A549 (cell line): ENCODE data around the gene RAB11FIP4. TPM values are rescaled to one million over a fixed set of nuclear protein-coding genes. Genes with fewer than 3 reads are reported as not detected.

Experiments used
- ATAC-seq, 2 experiments: fragments of 200-7000 bp in 1 of 2; fragments of >200 bp in 1 of 2; cut with Nextera tagmentation in 1 of 2; cut with Tn5 transposase in 1 of 2; 3 replicates each; pipeline versions ENCODE4 v1.8.0 to v1.9.1; 2018 to 2020; ENCODE audit warnings: mild to moderate bottlenecking in 1 of 2, moderate library complexity in 1 of 2
- CTCF ChIA-PET: fragments of 300-600 bp; sonication (Branson Sonifier 250); formaldehyde crosslinking; extraction: SDS; loops from one replicate; lab custom pipeline; 2021; ENCODE audit warnings: antibody characterized with exemption, inconsistent platforms; lab: Yijun Ruan, JAX
- POLR2A ChIA-PET: fragments of 350-600 bp; formaldehyde crosslinking; extraction: SDS; loops from one replicate; lab custom pipeline; 2021; ENCODE audit warnings: antibody characterized with exemption, inconsistent platforms; lab: Yijun Ruan, JAX
- DNase-seq, 2 experiments: peaks; one replicate each; pipeline versions ENCODE4 v3.0.0 to v3.0.0-alpha.2; 2011 to 2016; ENCODE audit warnings: low read depth in 1 of 2, low spot score in 1 of 2
- FAIRE-seq: peaks from 2 replicates; lab custom pipeline; 2011; peaks lifted over from hg19 to GRCh38; lab: Jason Lieb, UNC
- H3K27ac ChIP-seq, 2 experiments: fragments of >200 bp; sonication (Bioruptor Twin); formaldehyde crosslinking; 3 replicates each; pipeline ENCODE4 v1.5.1; 2016 to 2017
- H3K4me1 ChIP-seq: fragments of >200 bp; sonication (Bioruptor Twin); formaldehyde crosslinking; 3 replicates; pipeline ENCODE4 v1.6.1; 2016
- H3K4me2 ChIP-seq: fragments of >200 bp; sonication (Bioruptor Twin); formaldehyde crosslinking; 3 replicates; pipeline ENCODE4 v1.6.1; 2016
- H3K4me3 ChIP-seq: fragments of >200 bp; sonication (Bioruptor Twin); formaldehyde crosslinking; 3 replicates; pipeline ENCODE4 v1.5.1; 2016
- H3K9me3 ChIP-seq: fragments of >200 bp; sonication (Bioruptor Twin); formaldehyde crosslinking; 3 replicates; pipeline ENCODE4 v1.6.1; 2016
- BHLHE40 ChIP-seq: IDR thresholded peaks from 2 replicates; pipeline ENCODE4 v1.6.1; 2012; ENCODE audit warnings: low read depth, low read length, inconsistent platforms
- CEBPB ChIP-seq, 2 experiments: fragments of >200 bp in 1 of 2; sonication (Bioruptor Twin) in 1 of 2; formaldehyde crosslinking in 1 of 2; IDR thresholded peaks; 2 replicates each; pipeline ENCODE4 v1.6.1; 2012 to 2016
- CHD4 ChIP-seq: fragments of 200-600 bp; sonication (generic); IDR thresholded peaks from 2 replicates; pipeline ENCODE4 v1.6.1; 2016; ENCODE audit warnings: antibody characterized with exemption, mild to moderate bottlenecking, borderline replicate concordance
- CTCF ChIP-seq: fragments of >200 bp; sonication (Bioruptor Twin); formaldehyde crosslinking; IDR thresholded peaks from 3 replicates; pipeline ENCODE4 v1.5.1; 2016
- E2F6 ChIP-seq: IDR thresholded peaks from 2 replicates; pipeline ENCODE4 v1.6.1; 2012; ENCODE audit warnings: low read depth, borderline replicate concordance
- EHMT2 ChIP-seq: fragments of 200-600 bp; sonication (generic); IDR thresholded peaks from 2 replicates; pipeline ENCODE4 v1.6.1; 2016; ENCODE audit warnings: antibody characterized with exemption, low read depth, mild to moderate bottlenecking, moderate library complexity
- FOSL2 ChIP-seq, 2 experiments: fragments of 450-650 bp in 1 of 2; fragments of >200 bp in 1 of 2; sonication (Bioruptor Twin) in 1 of 2; formaldehyde crosslinking; IDR thresholded peaks; 2 replicates each; pipeline versions ENCODE4 v1.5.0 to v1.6.1; 2016 to 2020; ENCODE audit warnings: mild to moderate bottlenecking in 1 of 2, moderate library complexity in 1 of 2
- FOXS1 ChIP-seq: fragments of 250-450 bp; sonication (Bioruptor Pico); IDR thresholded peaks from 2 replicates; pipeline ENCODE4 v1.5.0; 2020; ENCODE audit warnings: mild to moderate bottlenecking, moderate library complexity
- HEYL ChIP-seq: fragments of 250-450 bp; sonication (Bioruptor Pico); IDR thresholded peaks from 2 replicates; pipeline ENCODE4 v1.8.0; 2021; ENCODE audit warnings: mild to moderate bottlenecking, moderate library complexity
- HOXA7 ChIP-seq: fragments of 250-450 bp; sonication (Bioruptor Pico); IDR thresholded peaks from 2 replicates; pipeline ENCODE4 v1.5.0; 2020; ENCODE audit warnings: mild to moderate bottlenecking, moderate library complexity
- HOXB13 ChIP-seq: fragments of 250-450 bp; sonication (Bioruptor Pico); IDR thresholded peaks from 2 replicates; pipeline ENCODE4 v1.5.0; 2020; ENCODE audit warnings: low read depth, mild to moderate bottlenecking, moderate library complexity
- JUNB ChIP-seq: fragments of >200 bp; sonication (Bioruptor Twin); formaldehyde crosslinking; IDR thresholded peaks from 2 replicates; pipeline ENCODE4 v1.6.1; 2016
- KDM1A ChIP-seq: fragments of 200-600 bp; sonication (generic); IDR thresholded peaks from 2 replicates; pipeline ENCODE4 v1.6.1; 2016; ENCODE audit warnings: low read depth, mild to moderate bottlenecking
- KDM5A ChIP-seq: fragments of 200-600 bp; sonication (generic); IDR thresholded peaks from 2 replicates; pipeline ENCODE4 v1.6.1; 2016; ENCODE audit warnings: antibody characterized with exemption, mild to moderate bottlenecking
- MAFK ChIP-seq: fragments of 450-650 bp; IDR thresholded peaks from 2 replicates; pipeline ENCODE4 v1.6.1; 2014; ENCODE audit not compliant: partially characterized antibody
- MAZ ChIP-seq: fragments of 150-350 bp; IDR thresholded peaks from 2 replicates; pipeline ENCODE4 v1.6.1; 2014; ENCODE audit warnings: antibody characterized with exemption, low read depth, low read length, borderline replicate concordance
- NR3C1 ChIP-seq: fragments of >200 bp; sonication (Bioruptor Twin); formaldehyde crosslinking; IDR thresholded peaks from 3 replicates; pipeline ENCODE4 v1.6.1; 2017
- PHF8 ChIP-seq: fragments of 200-600 bp; sonication (generic); IDR thresholded peaks from 2 replicates; pipeline ENCODE4 v1.6.1; 2016; ENCODE audit warnings: low read depth, mild to moderate bottlenecking, antibody characterized with exemption, moderate library complexity, borderline replicate concordance
- POLR2AphosphoS2 ChIP-seq: conservative IDR thresholded peaks from 2 replicates; pipeline ENCODE4 v1.6.1; 2012; ENCODE audit warnings: low read length, improper control_type of control experiment, inconsistent platforms
- RAD21 ChIP-seq, 2 experiments: fragments of >200 bp in 1 of 2; sonication (Bioruptor Twin) in 1 of 2; formaldehyde crosslinking in 1 of 2; IDR thresholded peaks in 1 of 2; conservative IDR thresholded peaks in 1 of 2; 2 replicates in 1 of 2; 3 replicates in 1 of 2; pipeline ENCODE4 v1.6.1; 2012 to 2018; ENCODE audit warnings: inconsistent platforms in 1 of 2
- RARB ChIP-seq: fragments of 250-450 bp; sonication (Bioruptor Pico); IDR thresholded peaks from 2 replicates; pipeline ENCODE4 v1.8.0; 2021; ENCODE audit warnings: mild to moderate bottlenecking, moderate library complexity
- RFX5 ChIP-seq: fragments of 450-650 bp; IDR thresholded peaks from 2 replicates; pipeline ENCODE4 v1.7.1; 2014; ENCODE audit warnings: antibody characterized with exemption, mild to moderate bottlenecking, moderate library complexity
- RNF2 ChIP-seq: fragments of 200-600 bp; sonication (generic); IDR thresholded peaks from 2 replicates; pipeline ENCODE4 v1.6.1; 2016; ENCODE audit warnings: low read depth, mild to moderate bottlenecking, antibody characterized with exemption, moderate library complexity, borderline replicate concordance
- SMC3 ChIP-seq: fragments of >200 bp; sonication (Bioruptor Twin); formaldehyde crosslinking; IDR thresholded peaks from 3 replicates; pipeline ENCODE4 v1.6.1; 2018; ENCODE audit warnings: inconsistent platforms
- SREBF2 ChIP-seq: fragments of 450-650 bp; IDR thresholded peaks from 2 replicates; pipeline ENCODE4 v1.6.1; 2014; ENCODE audit warnings: mild to moderate bottlenecking, moderate library complexity
- USF2 ChIP-seq: fragments of 450-650 bp; IDR thresholded peaks from 2 replicates; pipeline ENCODE4 v1.6.1; 2014; ENCODE audit warnings: antibody characterized with exemption
- ZC3H11A ChIP-seq: fragments of 450-650 bp; IDR thresholded peaks from 2 replicates; pipeline ENCODE4 v1.6.1; 2014; ENCODE audit warnings: antibody characterized with exemption, mild to moderate bottlenecking
- ZFP36 ChIP-seq: fragments of 450-650 bp; IDR thresholded peaks from 2 replicates; pipeline ENCODE4 v1.6.1; 2014; ENCODE audit warnings: borderline replicate concordance; ENCODE audit not compliant: partially characterized antibody
- ZNF302 ChIP-seq: fragments of 250-450 bp; sonication (Bioruptor Pico); IDR thresholded peaks from 2 replicates; pipeline ENCODE4 v1.9.0; 2021; ENCODE audit warnings: inconsistent platforms, mild to moderate bottlenecking, moderate library complexity
- ZSCAN20 ChIP-seq: fragments of 250-450 bp; sonication (Bioruptor Pico); IDR thresholded peaks from 2 replicates; pipeline ENCODE4 v1.8.0; 2022; ENCODE audit warnings: mild to moderate bottlenecking, moderate library complexity
- WGBS: methylation state at CpG from one replicate; pipeline ENCODE4 v1.1.6; 2017; ENCODE audit errors: missing lambda C conversion rate; 5-methylcytosine and 5-hydroxymethylcytosine counted together
- polyA plus RNA-seq, 4 experiments: library from polyadenylated mRNA; depleted of rRNA in 3 of 4; stranded (reverse); fragments of >200 nt; fragmentation: RNase III in 1 of 4; extraction: RNeasy Plus Mini Kit Qiagen cat#74134 plus additional on column Dnase treatment in 1 of 4; gene quantifications; 2 replicates in 3 of 4; 3 replicates in 1 of 4; pipeline ENCODE4 v1.2.3, GENCODE V29; 2011 to 2017

Gene RAB11FIP4
- polyA plus RNA-seq, 2 of the 4 experiments (the other 2 are of a cell fraction) = 1.9 to 3.5 TPM

- TF ChIP-seq E2F6 (no peak), HOXB13 (CRISPR knock-in tag) (no peak), BHLHE40 (no peak)
Measured at GRCh38 chr17:31532081-31532480, 140.6 kb downstream of the RAB11FIP4 start (continued).

- H3K4me2 ChIP-seq = no peak overlapping the region
- H3K4me1 ChIP-seq = peaks cover 7% of the 10 kb centered on the region
- CTCF ChIA-PET = interaction anchor here (1.1 to 13.0 kb wide), 6 partner anchors 9 to 310 kb away, joined by 4 to 490 read pairs (median 55); no protein-coding TSS in a partner anchor
- FAIRE-seq (no peak), ATAC-seq (no peak), DNase-seq (no peak)
- H3K4me3 ChIP-seq = no peak overlapping the region
- POLR2A ChIA-PET = no interaction called here
- no peaks in the 10 kb centered on the region for H3K9me3 ChIP-seq
- WGBS = 87% methylated on average over 10 of the region's 10 CpGs
- no peak overlapping the region for H3K27ac ChIP-seq
- TF ChIP-seq SREBF2 = no peak
- TF ChIP-seq SMC3 = no peak
- no peak for TF ChIP-seq NR3C1
- no peak for TF ChIP-seq RFX5
- no peak for TF ChIP-seq RNF2
- no peak for TF ChIP-seq HOXB13 (CRISPR knock-in tag)
- TF ChIP-seq MAZ = no peak
- TF ChIP-seq EHMT2 = no peak
- TF ChIP-seq USF2 = no peak
- TF ChIP-seq MAFK = no peak
- no peak for TF ChIP-seq POLR2AphosphoS2
- no peak for TF ChIP-seq HOXA7 (CRISPR knock-in tag)
- TF ChIP-seq KDM5A = no peak
- TF ChIP-seq ZFP36 = no peak
- TF ChIP-seq JUNB = no peak
- TF ChIP-seq, all 56 proteins: peak for 0
Measured at GRCh38 chr17:31532526-31532925, 141.1 kb downstream of the RAB11FIP4 start.

- TF ChIP-seq PHF8 = no peak
- peak; percentile 39 for TF ChIP-seq CTCF
- no peak for TF ChIP-seq HEYL
- TF ChIP-seq MAZ = no peak
- no peak for TF ChIP-seq ZFP36
- no peak for TF ChIP-seq RFX5
- no peak for TF ChIP-seq JUNB
- TF ChIP-seq E2F6 = no peak
- no peak for TF ChIP-seq KDM1A
- TF ChIP-seq FOXS1 (CRISPR knock-in tag) = no peak
- no peak for TF ChIP-seq RARB (CRISPR knock-in tag)
- no peak for TF ChIP-seq ZC3H11A
- no peak for TF ChIP-seq MAFK
- TF ChIP-seq CHD4 = no peak
- peak; percentile 56 to 63 for TF ChIP-seq RAD21 (conservative IDR thresholded peaks at IDR 0.05 in 1 of 2, IDR thresholded peaks at IDR 0.05 in 1 of 2)
- TF ChIP-seq ZNF302 (CRISPR knock-in tag) = no peak
- no peak for TF ChIP-seq ZSCAN20 (CRISPR knock-in tag)
- no peak for TF ChIP-seq POLR2AphosphoS2
- no peak for TF ChIP-seq CEBPB (IDR thresholded peaks at IDR 0.05)
- TF ChIP-seq SMC3 = peak; percentile 41; the same call in 2 of the 3 replicates
- no peak for TF ChIP-seq FOSL2 (IDR thresholded peaks at IDR 0.05)
- TF ChIP-seq FOSL2 (CRISPR knock-in tag; IDR thresholded peaks at IDR 0.05) = peak; percentile 50
- H3K4me1 ChIP-seq = peaks cover 7% of the 10 kb centered on the region
- CTCF ChIA-PET = interaction anchor here (1.0 to 7.1 kb wide), 12 partner anchors 10 to 382 kb away, joined by 3 to 93 read pairs (median 8); no protein-coding TSS in a partner anchor
- POLR2A ChIA-PET = interaction anchor here (0.9 kb wide), 1 partner anchor 14 kb away, joined by 3 read pairs; no protein-coding TSS in a partner anchor
- 18% methylated on average over 10 of the region's 10 CpGs for WGBS
- ATAC-seq = peak; percentile 58 to 83
- no peaks in the 10 kb centered on the region for H3K9me3 ChIP-seq
- peak; percentile 45 to 79 for DNase-seq
- no peak for FAIRE-seq
- peak overlapping the region in 1 of 2 experiments; percentile 29; a peak in 3 of 6 replicates for H3K27ac ChIP-seq
- H3K4me3 ChIP-seq = no peak overlapping the region
- peak overlapping the region; percentile 39; the same call in 2 of the 3 replicates for H3K4me2 ChIP-seq
Measured at GRCh38 chr17:31533546-31534155, 142.2 kb downstream of the RAB11FIP4 start.
